Right atrium auricular region (tissue), 2 donors: ENCODE measurements around the gene LMAN2L. TPM values are rescaled to one million over a fixed set of nuclear protein-coding genes. Genes with fewer than 3 reads are reported as not detected.

Source experiments
- DNase-seq: peaks from one replicate; pipeline ENCODE4 v3.0.0-alpha.2; 2019; ENCODE audit warnings: low spot score
- H3K27ac ChIP-seq, 2 donors: fragments of 200-600 bp; sonication (generic); 1 replicate in 1 of 2; 2 replicates in 1 of 2; pipeline ENCODE4 v1.5.1; 2016 to 2019
- H3K27me3 ChIP-seq, 2 donors: fragments of 200-600 bp; sonication (generic); one replicate each; pipeline versions ENCODE4 v1.5.1 to v1.6.0; 2017 to 2019
- H3K36me3 ChIP-seq: fragments of 200-600 bp; sonication (generic); one replicate; pipeline ENCODE4 v1.5.1; 2016
- H3K4me1 ChIP-seq, 2 donors: fragments of 200-600 bp; sonication (generic); one replicate each; pipeline versions ENCODE4 v1.5.1 to v1.6.0; 2017 to 2019
- H3K4me3 ChIP-seq, 2 donors: fragments of 200-600 bp; sonication (generic); 1 replicate in 1 of 2; 2 replicates in 1 of 2; pipeline ENCODE4 v1.5.1; 2017 to 2019; ENCODE audit warnings: mild to moderate bottlenecking in 1 of 2, moderate library complexity in 1 of 2
- H3K9me3 ChIP-seq, 2 donors: fragments of 200-600 bp; sonication (generic); one replicate each; pipeline ENCODE4 v1.5.1; 2019
- CTCF ChIP-seq, 2 donors: fragments of 200-600 bp; sonication (generic); IDR thresholded peaks; one replicate each; pipeline ENCODE4 v1.5.1; 2019; ENCODE audit warnings: antibody characterized with exemption in 2 of 2
- total RNA-seq, 2 donors: library from RNA; depleted of rRNA; stranded (reverse); fragments of >200 nt; gene quantifications; one replicate each; pipeline ENCODE4 v1.1.0, GENCODE V29; 2016

LMAN2L gene
- total RNA-seq, 2 donors from 2014 or later: 13.6 to 15.6 TPM

GRCh38 chr2:96733931-96734330 lies 5.9 kb downstream of the LMAN2L start:
- peaks cover 0 to 20% of the 10 kb centered on the region in 2 donors for H3K4me1 ChIP-seq
- no peak overlapping the region for H3K27ac ChIP-seq
- no peak for DNase-seq
- H3K27me3 ChIP-seq: no peaks in the 10 kb centered on the region
- no peak overlapping the region for H3K4me3 ChIP-seq
- no peaks in the 10 kb centered on the region for H3K9me3 ChIP-seq
- peaks cover 41% of the 10 kb centered on the region for H3K36me3 ChIP-seq
- no peak for TF ChIP-seq CTCF (IDR thresholded peaks at IDR 0.05)

- no peak overlapping the region for H3K4me3 ChIP-seq
- H3K27me3 ChIP-seq: no peaks in the 10 kb centered on the region
- no peaks in the 10 kb centered on the region for H3K9me3 ChIP-seq
- peak overlapping the region in 1 of 2 donors; percentile 18 for H3K27ac ChIP-seq
- H3K36me3 ChIP-seq: peaks cover 70% of the 10 kb centered on the region
- TF ChIP-seq CTCF (IDR thresholded peaks at IDR 0.05): no peak
- H3K4me1 ChIP-seq: peaks cover 0 to 7% of the 10 kb centered on the region in 2 donors
- no peak for DNase-seq
Measured at GRCh38 chr2:96730212-96730611, 9.7 kb downstream of the LMAN2L start.

GRCh38 chr2:96729748-96730147 lies 10.1 kb downstream of the LMAN2L start:
- DNase-seq: no peak
- no peaks in the 10 kb centered on the region for H3K9me3 ChIP-seq
- H3K27me3 ChIP-seq: no peaks in the 10 kb centered on the region
- no peak overlapping the region for H3K4me3 ChIP-seq
- peaks cover 0 to 7% of the 10 kb centered on the region in 2 donors for H3K4me1 ChIP-seq
- H3K27ac ChIP-seq: peak overlapping the region in 1 of 2 donors; percentile 18
- peaks cover 70% of the 10 kb centered on the region for H3K36me3 ChIP-seq
- no peak for TF ChIP-seq CTCF (IDR thresholded peaks at IDR 0.05)

GRCh38 chr2:96727431-96727830 lies 12.4 kb downstream of the LMAN2L start:
- Histone ChIP-seq H3K4me3 (no peak overlapping the region), H3K36me3 (peaks cover 58% of the 10 kb centered on the region), H3K4me1 (peaks cover 0 to 7% of the 10 kb centered on the region in 2 donors), H3K9me3 (no peaks in the 10 kb centered on the region), H3K27ac (no peak overlapping the region), H3K27me3 (no peaks in the 10 kb centered on the region)
- DNase-seq: no peak
- no peak for TF ChIP-seq CTCF (IDR thresholded peaks at IDR 0.05)

GRCh38 chr2:96726131-96726530 lies 13.7 kb downstream of the LMAN2L start:
- peaks cover 0 to 7% of the 10 kb centered on the region in 2 donors for H3K4me1 ChIP-seq
- peaks cover 50% of the 10 kb centered on the region for H3K36me3 ChIP-seq
- no peak for TF ChIP-seq CTCF (IDR thresholded peaks at IDR 0.05)
- H3K4me3 ChIP-seq: no peak overlapping the region
- H3K27me3 ChIP-seq: no peaks in the 10 kb centered on the region
- no peak overlapping the region for H3K27ac ChIP-seq
- no peaks in the 10 kb centered on the region for H3K9me3 ChIP-seq
- DNase-seq: no peak

GRCh38 chr2:96716388-96716787 lies 23.5 kb downstream of the LMAN2L start:
- H3K27me3 ChIP-seq: no peaks in the 10 kb centered on the region
- no peak for TF ChIP-seq CTCF (IDR thresholded peaks at IDR 0.05)
- no peak overlapping the region for H3K4me3 ChIP-seq
- H3K4me1 ChIP-seq: no peaks in the 10 kb centered on the region
- DNase-seq: no peak
- H3K9me3 ChIP-seq: no peaks in the 10 kb centered on the region
- H3K27ac ChIP-seq: no peak overlapping the region
- H3K36me3 ChIP-seq: peaks cover 30% of the 10 kb centered on the region
